Osteoblast (primary cell): Measurements from ENCODE around the gene MLXIP. TPM values are rescaled to one million over a fixed set of nuclear protein-coding genes. Genes with fewer than 3 reads are reported as not detected.

Experiments
- DNase-seq: peaks from one replicate; pipeline ENCODE4 v3.0.0; 2011; ENCODE audit warnings: low spot score, mixed read lengths; ENCODE audit not compliant: insufficient read length; ENCODE audit errors: missing footprints
- H2AFZ ChIP-seq: 2 replicates; pipeline ENCODE4 v1.6.0; 2011; ENCODE audit warnings: mild to moderate bottlenecking, low read length
- H3K27ac ChIP-seq: 2 replicates; pipeline ENCODE4 v1.5.1; 2011; ENCODE audit warnings: mild to moderate bottlenecking, low read depth, low read length, moderate library complexity
- H3K27me3 ChIP-seq: 2 replicates; pipeline ENCODE4 v1.6.0; 2012; ENCODE audit warnings: mild to moderate bottlenecking, control low read depth, inconsistent platforms, low read length, moderate library complexity; ENCODE audit not compliant: insufficient read depth
- H3K36me3 ChIP-seq: 2 replicates; pipeline ENCODE4 v1.5.1; 2011; ENCODE audit warnings: mild to moderate bottlenecking, low read length, control low read depth, moderate library complexity; ENCODE audit not compliant: insufficient read depth
- H3K4me1 ChIP-seq: 2 replicates; pipeline ENCODE4 v1.5.1; 2011; ENCODE audit warnings: mild to moderate bottlenecking, low read length, control low read depth, moderate library complexity; ENCODE audit not compliant: insufficient read depth
- H3K4me2 ChIP-seq: 2 replicates; pipeline ENCODE4 v1.6.0; 2011; ENCODE audit warnings: mild to moderate bottlenecking, low read length; ENCODE audit not compliant: insufficient read depth
- H3K4me3 ChIP-seq: fragments of 200-600 bp; sonication (generic); 3 replicates; pipeline ENCODE4 v1.5.1; 2012; ENCODE audit warnings: mild to moderate bottlenecking, low read length, inconsistent platforms; ENCODE audit not compliant: insufficient read depth
- H3K79me2 ChIP-seq: 2 replicates; pipeline ENCODE4 v1.6.0; 2012; ENCODE audit warnings: mild to moderate bottlenecking, low read length, control low read depth, inconsistent platforms; ENCODE audit not compliant: insufficient read depth
- H3K9me3 ChIP-seq: 2 replicates; pipeline ENCODE4 v1.5.1; 2011; ENCODE audit warnings: low read depth, low read length, control low read depth
- H4K20me1 ChIP-seq: 2 replicates; pipeline ENCODE4 v1.6.0; 2012; ENCODE audit warnings: mild to moderate bottlenecking, low read length, control low read depth; ENCODE audit not compliant: insufficient read depth
- total RNA-seq: library from RNA; depleted of rRNA; stranded (reverse); fragments of >200 nt; gene quantifications from 2 replicates; pipeline ENCODE4 v1.2.3, GENCODE V29; 2012
- TF ChIP-seq, protein P1 (sequence below): IDR thresholded peaks from 2 replicates; pipeline ENCODE4 v1.5.1; 2011; ENCODE audit warnings: mild to moderate bottlenecking, low read depth, low read length, moderate library complexity; ENCODE audit errors: extremely low read depth

The MLXIP gene
- total RNA-seq, 1 donor: 14.1 TPM

DNA sequence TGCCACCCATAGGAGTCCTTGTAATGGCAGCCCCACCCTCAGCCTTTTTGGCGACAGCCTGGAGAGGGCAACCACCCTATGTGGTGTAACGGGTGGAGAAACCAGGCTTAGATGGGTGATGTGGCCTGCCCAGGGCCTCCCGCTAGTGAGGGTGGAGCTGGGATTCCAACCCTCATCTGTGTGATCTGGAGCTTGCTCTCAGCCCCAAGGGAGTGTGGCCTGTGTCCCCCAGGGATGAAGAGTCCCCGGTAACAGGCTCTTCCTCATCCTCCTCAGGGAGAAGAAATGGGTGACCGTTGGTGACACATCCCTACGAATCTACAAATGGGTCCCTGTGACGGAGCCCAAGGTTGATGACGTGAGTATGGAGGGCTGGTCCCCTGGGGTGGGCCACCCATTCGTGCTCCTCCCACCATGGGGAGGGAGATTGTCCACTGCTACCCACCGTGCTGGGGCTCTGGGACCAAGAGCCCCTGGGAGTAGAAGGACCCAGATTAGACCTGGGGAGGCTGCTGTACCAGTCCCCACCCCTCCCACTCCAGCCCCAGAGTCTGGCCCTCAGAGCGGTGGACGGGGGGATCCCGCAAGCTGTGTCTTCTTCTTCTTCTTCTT lies 48.0 kb upstream of the MLXIP start:
- Histone ChIP-seq H4K20me1 (peaks cover 5% of the 10 kb centered on the region), H3K79me2 (peaks cover 79% of the 10 kb centered on the region)

DNA sequence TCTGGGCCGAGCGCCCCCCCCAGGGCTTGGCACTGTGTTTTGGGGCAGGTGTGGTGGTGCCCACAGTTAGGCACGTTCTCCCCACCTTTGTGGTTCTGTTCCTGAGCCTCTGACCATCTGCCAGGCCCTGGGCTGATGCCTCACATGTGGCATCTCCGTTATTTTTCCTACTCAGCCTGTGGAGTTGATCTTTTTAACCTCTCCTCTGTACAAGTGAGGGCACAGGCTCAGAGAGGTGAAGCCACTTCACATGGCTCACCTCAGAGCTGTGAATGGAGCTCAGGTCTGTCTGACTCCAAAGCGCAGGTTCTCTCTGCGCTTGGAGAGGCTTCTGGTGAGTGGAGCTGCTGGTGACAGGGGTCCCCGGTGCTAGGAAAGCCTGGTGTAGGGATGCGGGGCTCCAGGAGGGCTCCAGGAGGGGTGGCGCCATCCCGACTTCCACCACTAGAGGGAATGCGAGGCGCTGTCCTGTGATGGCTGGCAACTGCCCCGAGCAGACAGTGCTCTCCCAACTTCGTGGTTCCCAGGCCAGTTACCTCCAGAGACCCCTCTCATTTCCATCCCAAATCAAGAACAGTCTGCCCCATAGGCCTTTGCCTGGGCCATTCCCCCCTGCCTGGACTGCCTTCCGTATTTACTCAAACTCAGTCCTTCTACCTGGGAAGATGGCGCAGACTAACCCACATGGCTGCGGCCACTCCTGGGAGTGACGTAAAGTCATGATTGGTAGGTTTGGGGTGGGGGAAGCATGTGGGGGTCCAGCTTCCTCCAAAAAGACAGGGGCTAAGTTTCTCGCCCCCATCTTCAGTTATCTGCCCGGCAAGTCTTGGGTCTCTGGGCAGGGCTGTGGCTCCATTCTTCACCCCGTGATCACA lies 47.0 kb upstream of the MLXIP start:
- Histone ChIP-seq H3K79me2 (peaks cover 71% of the 10 kb centered on the region), H3K4me1 (peaks cover 14% of the 10 kb centered on the region), H3K27ac (no peak overlapping the region), H3K27me3 (no peaks in the 10 kb centered on the region), H3K4me3 (no peak overlapping the region), H4K20me1 (peaks cover 5% of the 10 kb centered on the region), H2AFZ (peak overlapping the region; percentile 53), H3K9me3 (no peaks in the 10 kb centered on the region), H3K36me3 (peaks cover 14% of the 10 kb centered on the region), H3K4me2 (no peak overlapping the region)
- TF ChIP-seq, protein P1, sequence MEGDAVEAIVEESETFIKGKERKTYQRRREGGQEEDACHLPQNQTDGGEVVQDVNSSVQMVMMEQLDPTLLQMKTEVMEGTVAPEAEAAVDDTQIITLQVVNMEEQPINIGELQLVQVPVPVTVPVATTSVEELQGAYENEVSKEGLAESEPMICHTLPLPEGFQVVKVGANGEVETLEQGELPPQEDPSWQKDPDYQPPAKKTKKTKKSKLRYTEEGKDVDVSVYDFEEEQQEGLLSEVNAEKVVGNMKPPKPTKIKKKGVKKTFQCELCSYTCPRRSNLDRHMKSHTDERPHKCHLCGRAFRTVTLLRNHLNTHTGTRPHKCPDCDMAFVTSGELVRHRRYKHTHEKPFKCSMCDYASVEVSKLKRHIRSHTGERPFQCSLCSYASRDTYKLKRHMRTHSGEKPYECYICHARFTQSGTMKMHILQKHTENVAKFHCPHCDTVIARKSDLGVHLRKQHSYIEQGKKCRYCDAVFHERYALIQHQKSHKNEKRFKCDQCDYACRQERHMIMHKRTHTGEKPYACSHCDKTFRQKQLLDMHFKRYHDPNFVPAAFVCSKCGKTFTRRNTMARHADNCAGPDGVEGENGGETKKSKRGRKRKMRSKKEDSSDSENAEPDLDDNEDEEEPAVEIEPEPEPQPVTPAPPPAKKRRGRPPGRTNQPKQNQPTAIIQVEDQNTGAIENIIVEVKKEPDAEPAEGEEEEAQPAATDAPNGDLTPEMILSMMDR: peak; percentile 72
- DNase-seq: peak; percentile 93

More for the DNA sequence above, 48.0 kb upstream of the MLXIP start:
- Histone ChIP-seq H2AFZ (no peak overlapping the region), H3K4me1 (peaks cover 14% of the 10 kb centered on the region), H3K4me2 (no peak overlapping the region), H3K4me3 (no peak overlapping the region), H3K36me3 (peaks cover 5% of the 10 kb centered on the region), H3K9me3 (no peaks in the 10 kb centered on the region), H3K27ac (peak overlapping the region; percentile 37), H3K27me3 (no peaks in the 10 kb centered on the region)
- TF ChIP-seq, protein P1: no peak
- DNase-seq: peak; percentile 50

DNA sequence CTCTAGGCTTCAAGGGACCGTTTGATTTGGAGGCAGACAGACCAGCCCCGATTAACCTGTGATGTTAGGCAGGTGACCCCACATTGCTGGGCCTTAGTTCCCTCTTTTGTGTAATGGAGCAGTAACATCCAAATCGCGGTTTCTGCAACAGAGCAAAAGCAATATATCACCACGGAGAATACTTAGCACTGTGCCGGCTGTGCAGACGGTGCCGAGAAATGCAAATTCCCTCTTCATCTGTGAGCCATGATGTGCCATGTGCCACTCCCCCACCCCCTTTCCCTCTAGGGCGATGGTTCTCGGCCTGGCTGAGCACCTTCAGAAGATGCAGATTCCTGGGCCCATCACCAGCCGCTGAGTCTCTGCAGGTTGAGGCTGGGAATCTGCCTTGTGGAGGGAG lies 46.0 kb upstream of the MLXIP start:
- Histone ChIP-seq H3K27ac (no peak overlapping the region), H3K4me1 (peaks cover 14% of the 10 kb centered on the region), H3K36me3 (peaks cover 14% of the 10 kb centered on the region), H3K4me3 (no peak overlapping the region), H3K9me3 (no peaks in the 10 kb centered on the region), H3K4me2 (no peak overlapping the region), H4K20me1 (peaks cover 5% of the 10 kb centered on the region), H2AFZ (no peak overlapping the region), H3K27me3 (no peaks in the 10 kb centered on the region), H3K79me2 (peaks cover 63% of the 10 kb centered on the region)
- TF ChIP-seq, protein P1: no peak
- no peak for DNase-seq

DNA sequence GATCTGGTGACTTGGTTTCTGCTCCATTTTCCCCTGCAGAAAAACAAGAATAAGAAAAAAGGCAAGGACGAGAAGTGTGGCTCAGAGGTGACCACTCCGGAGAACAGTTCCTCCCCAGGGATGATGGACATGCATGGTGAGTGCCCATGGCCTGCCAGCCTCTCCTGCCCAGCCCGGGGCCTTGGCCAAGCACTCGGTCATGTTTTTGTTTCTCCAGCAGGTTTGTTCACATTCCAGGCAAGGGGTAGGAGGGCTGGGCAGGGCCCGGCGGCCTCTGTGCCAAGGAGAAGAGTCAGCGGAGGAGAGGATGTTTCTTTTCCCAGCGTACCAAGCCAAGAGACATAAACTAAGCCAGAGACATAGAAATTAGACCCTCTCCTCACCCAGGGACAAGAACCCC lies 43.3 kb upstream of the MLXIP start:
- Histone ChIP-seq H4K20me1 (no peaks in the 10 kb centered on the region), H3K27ac (no peak overlapping the region), H3K9me3 (no peaks in the 10 kb centered on the region), H3K4me1 (no peaks in the 10 kb centered on the region), H3K36me3 (peaks cover 14% of the 10 kb centered on the region), H3K79me2 (peaks cover 37% of the 10 kb centered on the region), H3K4me3 (no peak overlapping the region), H3K4me2 (no peak overlapping the region), H2AFZ (no peak overlapping the region), H3K27me3 (no peaks in the 10 kb centered on the region)
- TF ChIP-seq, protein P1: no peak
- DNase-seq: peak; percentile 44
